HCT116 (cell line): ENCODE measurements around the gene METTL25.

Experiments used
- ATF3 ChIP-seq: IDR thresholded peaks from 2 replicates; pipeline ENCODE4 v1.6.1; 2012
- CBX3 ChIP-seq: IDR thresholded peaks from 2 replicates; pipeline ENCODE4 v1.6.1; 2012; ENCODE audit warnings: low read depth
- CTCF ChIP-seq, 3 experiments: fragments of 200-600 bp in 1 of 3; sonication (generic) in 1 of 3; IDR thresholded peaks in 2 of 3; conservative IDR thresholded peaks in 1 of 3; 2 replicates each; pipeline ENCODE4 v1.5.1; 2012 to 2017; ENCODE audit warnings: low read depth in 2 of 3, low read length in 2 of 3, antibody characterized with exemption in 1 of 3, borderline replicate concordance in 1 of 3, control low read depth in 1 of 3, mild to moderate bottlenecking in 1 of 3, mixed read lengths in 1 of 3, mixed run types in 1 of 3, moderate library complexity in 1 of 3; ENCODE audit not compliant: insufficient read depth in 1 of 3
- EZH2 ChIP-seq: fragments of 200-600 bp; sonication (generic); IDR thresholded peaks from 2 replicates; pipeline ENCODE4 v1.6.1; 2017; ENCODE audit warnings: antibody characterized with exemption, mixed run types
- JUND ChIP-seq: IDR thresholded peaks from 2 replicates; pipeline ENCODE4 v1.6.1; 2012
- SIN3A ChIP-seq: IDR thresholded peaks from 2 replicates; pipeline ENCODE4 v1.6.1; 2012; ENCODE audit warnings: low read depth
- YY1 ChIP-seq: IDR thresholded peaks from 2 replicates; pipeline ENCODE4 v1.6.1; 2011; ENCODE audit warnings: low read length, low read depth, moderate library complexity, mild to moderate bottlenecking; ENCODE audit not compliant: insufficient replicate concordance; ENCODE audit errors: extremely low read depth

GRCh38 chr12:82507686-82508085, 149.4 kb downstream of the METTL25 start:
- TF ChIP-seq CTCF (IDR thresholded peaks at IDR 0.05 in 2 of 3, conservative IDR thresholded peaks at IDR 0.05 in 1 of 3; ENCODE audit: borderline replicate concordance in 1 of 3, insufficient read depth in 1 of 3, low read depth in 2 of 3, low read length in 2 of 3) (no peak), CBX3 (no peak), YY1 (no peak), SIN3A (no peak), JUND (no peak), EZH2 (no peak), ATF3 (no peak)
